GM12864 (cell line): ENCODE results near the gene MAST4.

Source experiments
- DNase-seq: peaks from one replicate; pipeline ENCODE4 v3.0.0-alpha.2; 2011; ENCODE audit warnings: low read depth
- H3K4me3 ChIP-seq: 2 replicates; pipeline ENCODE4 v1.5.1; 2011; ENCODE audit warnings: mild to moderate bottlenecking, low read depth, low read length, control low read depth
- CTCF ChIP-seq: IDR thresholded peaks from 2 replicates; pipeline ENCODE4 v1.5.1; 2011; ENCODE audit warnings: low read depth, mild to moderate bottlenecking, moderate library complexity, low read length, control low read depth, inconsistent platforms; ENCODE audit errors: missing control alignments

The MAST4 gene

GRCh38 chr5:66595756-66596635 is at the start of gene MAST4:
TSS of gene MAST4 (plus strand) at chr5:66596393. CDS start at chr5:66596656, 263 bp downstream.
- peak within 1 kb of the TSS; percentile 80 for H3K4me3 ChIP-seq
- no peak for TF ChIP-seq CTCF

GRCh38 chr5:66546541-66546940 is 49.7 kb upstream of the MAST4 start:
- no peak for DNase-seq
- TF ChIP-seq CTCF: no peak
- no peak overlapping the region for H3K4me3 ChIP-seq

More at GRCh38 chr5:66595756-66596635, at the start of gene MAST4:
- DNase-seq: peak; percentile 57

- no peak overlapping the region for H3K4me3 ChIP-seq
- no peak for DNase-seq
- no peak for TF ChIP-seq CTCF
Measured at GRCh38 chr5:66551338-66551737, 44.9 kb upstream of the MAST4 start.

- DNase-seq: no peak
- TF ChIP-seq CTCF: no peak
- H3K4me3 ChIP-seq: no peak overlapping the region
Measured at GRCh38 chr5:66551945-66552344, 44.2 kb upstream of the MAST4 start.

GRCh38 chr5:66553368-66553912 is 42.8 kb upstream of the MAST4 start:
- DNase-seq: no peak
- no peak for TF ChIP-seq CTCF
- H3K4me3 ChIP-seq: no peak overlapping the region

- TF ChIP-seq CTCF: no peak
- H3K4me3 ChIP-seq: no peak overlapping the region
- DNase-seq: peak; percentile 64
Measured at GRCh38 chr5:66553916-66554575, 42.1 kb upstream of the MAST4 start.
